ENCODE data around the gene TM7SF3.

DNA sequence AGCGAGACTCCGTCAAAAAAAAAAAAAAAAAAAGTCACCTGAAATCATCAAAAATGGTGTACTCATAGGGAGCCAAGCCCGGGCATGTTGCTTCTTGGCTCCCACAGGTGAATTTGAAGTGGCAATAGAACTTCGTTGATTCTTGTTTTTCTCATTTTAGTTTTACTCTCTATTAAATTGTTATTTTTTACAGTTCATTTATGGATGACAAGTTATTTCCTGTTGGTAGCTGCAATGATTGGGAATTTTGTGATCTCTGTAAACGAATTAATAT, 1.3 kb downstream of the TM7SF3 start:
- TF ChIP-seq, protein P1, sequence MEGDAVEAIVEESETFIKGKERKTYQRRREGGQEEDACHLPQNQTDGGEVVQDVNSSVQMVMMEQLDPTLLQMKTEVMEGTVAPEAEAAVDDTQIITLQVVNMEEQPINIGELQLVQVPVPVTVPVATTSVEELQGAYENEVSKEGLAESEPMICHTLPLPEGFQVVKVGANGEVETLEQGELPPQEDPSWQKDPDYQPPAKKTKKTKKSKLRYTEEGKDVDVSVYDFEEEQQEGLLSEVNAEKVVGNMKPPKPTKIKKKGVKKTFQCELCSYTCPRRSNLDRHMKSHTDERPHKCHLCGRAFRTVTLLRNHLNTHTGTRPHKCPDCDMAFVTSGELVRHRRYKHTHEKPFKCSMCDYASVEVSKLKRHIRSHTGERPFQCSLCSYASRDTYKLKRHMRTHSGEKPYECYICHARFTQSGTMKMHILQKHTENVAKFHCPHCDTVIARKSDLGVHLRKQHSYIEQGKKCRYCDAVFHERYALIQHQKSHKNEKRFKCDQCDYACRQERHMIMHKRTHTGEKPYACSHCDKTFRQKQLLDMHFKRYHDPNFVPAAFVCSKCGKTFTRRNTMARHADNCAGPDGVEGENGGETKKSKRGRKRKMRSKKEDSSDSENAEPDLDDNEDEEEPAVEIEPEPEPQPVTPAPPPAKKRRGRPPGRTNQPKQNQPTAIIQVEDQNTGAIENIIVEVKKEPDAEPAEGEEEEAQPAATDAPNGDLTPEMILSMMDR (conservative IDR thresholded peaks at IDR 0.05 in 1 of 2, IDR thresholded peaks at IDR 0.05 in 1 of 2; ENCODE audit: extremely low read depth in 1 of 2, insufficient read depth in 1 of 2, low read depth in 1 of 2, low read length in 2 of 2): no peak
- TF ChIP-seq EZH2 (IDR thresholded peaks at IDR 0.05; ENCODE audit: borderline replicate concordance, low read length): no peak
